Measurements from ENCODE around the gene CYP46A1. TPM values are rescaled to one million over a fixed set of nuclear protein-coding genes. Genes with fewer than 3 reads are reported as not detected.

Gene CYP46A1
- total and polyA plus RNA-seq, 3 donors from 2014 or later, result 2.5 to 4.6 (median 4.2) TPM

- Histone ChIP-seq H3K4me3 (no peak overlapping the region), H3K27me3 (no peaks in the 10 kb centered on the region), H3K4me1 (peaks cover 5% of the 10 kb centered on the region), H3K27ac (no peak overlapping the region), H3K36me3 (ENCODE audit: low read depth, missing control alignments) (no peaks in the 10 kb centered on the region), H3K9me3 (no peaks in the 10 kb centered on the region)
- TF ChIP-seq, protein P1, sequence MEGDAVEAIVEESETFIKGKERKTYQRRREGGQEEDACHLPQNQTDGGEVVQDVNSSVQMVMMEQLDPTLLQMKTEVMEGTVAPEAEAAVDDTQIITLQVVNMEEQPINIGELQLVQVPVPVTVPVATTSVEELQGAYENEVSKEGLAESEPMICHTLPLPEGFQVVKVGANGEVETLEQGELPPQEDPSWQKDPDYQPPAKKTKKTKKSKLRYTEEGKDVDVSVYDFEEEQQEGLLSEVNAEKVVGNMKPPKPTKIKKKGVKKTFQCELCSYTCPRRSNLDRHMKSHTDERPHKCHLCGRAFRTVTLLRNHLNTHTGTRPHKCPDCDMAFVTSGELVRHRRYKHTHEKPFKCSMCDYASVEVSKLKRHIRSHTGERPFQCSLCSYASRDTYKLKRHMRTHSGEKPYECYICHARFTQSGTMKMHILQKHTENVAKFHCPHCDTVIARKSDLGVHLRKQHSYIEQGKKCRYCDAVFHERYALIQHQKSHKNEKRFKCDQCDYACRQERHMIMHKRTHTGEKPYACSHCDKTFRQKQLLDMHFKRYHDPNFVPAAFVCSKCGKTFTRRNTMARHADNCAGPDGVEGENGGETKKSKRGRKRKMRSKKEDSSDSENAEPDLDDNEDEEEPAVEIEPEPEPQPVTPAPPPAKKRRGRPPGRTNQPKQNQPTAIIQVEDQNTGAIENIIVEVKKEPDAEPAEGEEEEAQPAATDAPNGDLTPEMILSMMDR (IDR thresholded peaks at IDR 0.05), result no peak
- no peak for TF ChIP-seq POLR2A (IDR thresholded peaks at IDR 0.05)
- DNase-seq, result no peak
- intact Hi-C loops (cut with DNase I; ENCODE audit: low total_unique reads), result no loop called here
- 57 to 73% methylated on average over 6 of the region's 6 CpGs for WGBS, 2 donors
Measured at GRCh38 chr14:99643343-99643742, 40.8 kb upstream of the CYP46A1 start.

DNA sequence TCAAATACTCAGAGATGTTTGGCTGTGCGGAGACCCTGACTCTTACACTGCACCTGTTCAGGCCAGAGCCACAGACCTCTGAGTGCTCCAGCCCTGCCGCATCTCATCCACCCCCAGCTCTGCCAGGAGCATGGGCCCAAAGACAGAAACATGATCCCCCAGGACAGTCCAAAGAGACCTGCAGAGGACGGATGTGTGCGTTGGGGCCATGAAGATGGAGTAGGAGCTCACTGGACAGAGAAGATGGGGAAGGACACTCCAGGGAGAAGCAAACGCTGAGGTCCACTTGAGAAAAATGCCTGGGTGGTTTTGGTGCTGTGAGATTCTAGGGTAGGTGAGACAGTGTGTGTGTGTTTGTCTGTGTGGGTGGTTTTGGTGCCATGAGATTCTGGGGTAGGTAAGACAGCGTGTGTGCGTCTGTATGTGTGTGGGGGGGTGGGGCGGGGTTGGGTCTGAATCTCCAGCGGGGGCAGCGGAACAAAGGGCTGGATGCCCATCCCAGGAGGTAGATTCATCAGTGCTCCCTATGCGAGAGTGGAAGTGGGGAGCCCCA lies 40.0 kb upstream of the CYP46A1 start:
- Histone ChIP-seq H3K9me3 (no peaks in the 10 kb centered on the region), H3K27ac (no peak overlapping the region), H3K4me3 (no peak overlapping the region), H3K36me3 (ENCODE audit: low read depth, missing control alignments) (no peaks in the 10 kb centered on the region), H3K4me1 (peaks cover 5% of the 10 kb centered on the region), H3K27me3 (no peaks in the 10 kb centered on the region)
- no peak for DNase-seq
- intact Hi-C loops (cut with DNase I; ENCODE audit: low total_unique reads), result no loop called here
- WGBS, 2 donors, result 65 to 74% methylated on average over 11 of the region's 11 CpGs
- TF ChIP-seq, protein P1 (IDR thresholded peaks at IDR 0.05), result no peak
- TF ChIP-seq POLR2A (IDR thresholded peaks at IDR 0.05), result no peak

DNA sequence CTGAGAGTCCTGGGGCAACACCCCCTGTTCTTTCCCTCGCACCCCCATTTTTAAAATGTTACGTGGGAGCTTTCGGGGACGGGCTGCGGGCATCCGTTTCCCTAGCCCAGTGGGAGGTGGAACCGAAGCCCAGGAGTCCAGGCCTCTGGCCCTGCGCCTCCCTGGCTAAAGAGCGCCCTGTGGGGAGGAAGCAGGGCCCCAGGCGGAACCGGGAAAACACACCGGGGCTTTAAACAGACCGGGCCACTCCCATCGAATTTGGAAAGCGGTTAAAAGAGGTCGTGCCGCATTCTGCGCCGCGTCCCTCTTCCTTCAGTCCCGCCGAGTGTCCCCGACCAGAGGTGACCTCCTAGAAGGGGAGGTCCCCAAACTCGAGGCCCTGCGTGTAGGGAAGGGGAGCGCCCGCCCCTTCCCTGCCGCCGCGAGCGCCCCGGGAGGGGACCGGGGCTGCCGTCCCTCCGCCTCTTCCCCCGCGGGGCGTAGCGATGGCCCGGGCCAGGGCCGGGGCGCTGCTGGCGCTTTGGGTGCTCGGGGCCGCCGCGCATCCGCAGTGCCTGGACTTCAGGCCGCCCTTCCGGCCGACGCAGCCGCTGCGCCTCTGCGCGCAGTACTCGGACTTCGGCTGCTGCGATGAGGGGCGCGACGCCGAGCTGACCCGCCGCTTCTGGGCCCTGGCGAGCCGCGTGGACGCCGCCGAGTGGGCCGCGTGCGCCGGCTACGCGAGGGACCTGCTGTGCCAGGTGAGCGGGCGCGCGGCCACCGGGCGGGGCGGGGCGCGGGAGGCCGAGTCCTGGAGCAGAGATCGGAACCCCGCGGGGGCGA lies 39.2 kb upstream of the CYP46A1 start, which contains the start of gene HHIPL1:
HHIPL1 (plus strand) TSS at position 407 of the 822 bp plus-strand sequence; CDS start at position 486, 79 bp downstream.
- WGBS, 2 donors, result 7 to 13% methylated on average over 25 to 58 of the region's 91 CpGs
- intact Hi-C loops (cut with DNase I; ENCODE audit: low total_unique reads), result no loop called here
- H3K27ac ChIP-seq, result no peak within 1 kb of the TSS
- DNase-seq, result no peak
- H3K4me3 ChIP-seq, result peak within 1 kb of the TSS; percentile 52 to 53
- no peaks in the 10 kb centered on the region for H3K9me3 ChIP-seq
- no peaks in the 10 kb centered on the region for H3K36me3 ChIP-seq (ENCODE audit: low read depth, missing control alignments)
- H3K27me3 ChIP-seq, result no peaks in the 10 kb centered on the region
- no peak for TF ChIP-seq POLR2A (IDR thresholded peaks at IDR 0.05)
- TF ChIP-seq, protein P1 (IDR thresholded peaks at IDR 0.05), result no peak
- H3K4me1 ChIP-seq, result peaks cover 5% of the 10 kb centered on the region

DNA sequence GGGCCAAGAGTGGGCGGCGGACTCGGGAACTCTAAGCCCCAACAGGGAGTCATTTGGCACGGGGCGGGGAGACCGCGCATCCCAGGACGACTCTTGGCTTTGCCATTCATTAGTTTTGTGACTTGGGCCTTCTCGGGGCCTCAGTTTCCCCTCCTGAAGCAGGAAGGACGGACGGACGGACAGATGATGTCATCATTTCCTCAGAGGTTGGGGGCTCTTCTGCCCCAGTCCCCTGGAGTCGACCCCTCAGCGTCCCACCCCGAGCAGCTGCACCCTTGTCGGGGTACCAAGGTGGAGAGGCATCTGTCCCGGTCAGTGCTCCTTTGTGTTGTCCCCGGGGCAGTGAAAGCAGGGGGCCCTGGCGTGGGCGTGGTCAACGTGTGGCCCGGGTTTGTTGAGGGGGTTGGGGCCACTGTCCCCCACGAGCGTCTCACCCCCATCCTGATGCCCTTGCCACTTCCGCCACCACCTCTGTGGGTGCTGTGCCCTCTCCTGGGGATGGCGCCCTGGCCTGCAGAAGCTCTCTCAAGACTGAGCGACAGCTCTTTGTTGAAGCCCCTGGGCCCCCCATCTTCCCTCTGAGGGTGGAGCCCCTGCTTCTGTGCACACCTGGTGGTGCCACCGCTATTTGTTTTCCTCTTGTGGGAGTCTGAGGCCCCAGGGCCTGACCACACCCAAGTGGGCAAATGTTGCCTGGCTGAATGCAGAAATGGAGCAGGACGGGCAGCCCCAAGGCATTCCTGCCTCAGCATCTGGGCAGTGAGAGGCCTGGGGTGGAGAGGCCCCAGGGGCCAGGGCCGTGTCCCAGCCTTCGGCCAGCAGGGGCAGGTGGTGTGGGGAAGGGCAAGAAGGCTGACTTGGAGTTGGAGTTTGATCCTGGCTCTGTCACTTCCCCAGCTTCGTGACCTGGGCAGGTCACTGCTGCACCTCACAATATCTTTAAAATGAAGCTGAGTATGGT lies 38.3 kb upstream of the CYP46A1 start:
- Histone ChIP-seq H3K4me3 (peak overlapping the region; percentile 52 to 53), H3K27me3 (no peaks in the 10 kb centered on the region), H3K4me1 (peaks cover 5% of the 10 kb centered on the region), H3K36me3 (ENCODE audit: low read depth, missing control alignments) (no peaks in the 10 kb centered on the region), H3K9me3 (no peaks in the 10 kb centered on the region), H3K27ac (no peak overlapping the region)
- intact Hi-C loops (cut with DNase I; ENCODE audit: low total_unique reads), result no loop called here
- TF ChIP-seq POLR2A (IDR thresholded peaks at IDR 0.05), result no peak
- TF ChIP-seq, protein P1 (IDR thresholded peaks at IDR 0.05), result no peak
- DNase-seq, result no peak
- WGBS, 2 donors, result 32 to 46% methylated on average over 11 to 32 of the region's 32 CpGs
